NOMO-1 treated with dmso at 0.1 percent for 144 hours (cell line): ENCODE measurements around the gene PNMA6E.

Experiments
- DNase-seq: peaks from one replicate; lab custom pipeline; 2025; ENCODE audit not compliant: unreplicated experiment; lab: John Stamatoyannopoulos, UW

Gene PNMA6E

DNA sequence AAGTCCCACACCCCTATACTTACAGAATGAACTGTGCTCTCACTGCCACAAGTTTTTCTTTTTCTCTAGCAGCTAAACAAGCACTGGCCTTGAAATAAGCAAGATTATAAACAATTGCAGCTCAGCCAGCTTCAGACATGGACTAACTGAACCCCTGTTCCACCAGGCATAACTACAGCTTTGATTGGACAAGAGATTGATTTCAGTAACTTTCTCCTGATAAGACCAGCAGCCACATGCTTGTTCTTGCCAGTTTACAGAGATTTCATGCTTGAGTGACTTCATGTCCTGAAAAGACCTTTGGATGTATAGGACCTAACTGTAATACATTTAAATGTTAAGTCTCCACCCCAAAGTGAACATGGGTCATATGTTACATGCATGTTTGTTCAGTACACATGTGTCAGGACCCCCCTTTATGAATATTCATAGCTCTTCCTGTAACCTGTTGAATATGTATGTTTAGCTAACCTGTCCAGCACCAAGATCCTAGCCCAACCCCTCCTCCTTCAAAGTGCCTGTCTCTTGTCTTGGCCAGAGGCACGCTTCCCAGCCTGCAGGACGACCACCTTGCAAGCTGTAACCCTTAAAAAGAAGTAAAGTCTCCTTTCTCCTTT lies 39.3 kb downstream of the PNMA6E start:
- DNase-seq: no peak

DNA sequence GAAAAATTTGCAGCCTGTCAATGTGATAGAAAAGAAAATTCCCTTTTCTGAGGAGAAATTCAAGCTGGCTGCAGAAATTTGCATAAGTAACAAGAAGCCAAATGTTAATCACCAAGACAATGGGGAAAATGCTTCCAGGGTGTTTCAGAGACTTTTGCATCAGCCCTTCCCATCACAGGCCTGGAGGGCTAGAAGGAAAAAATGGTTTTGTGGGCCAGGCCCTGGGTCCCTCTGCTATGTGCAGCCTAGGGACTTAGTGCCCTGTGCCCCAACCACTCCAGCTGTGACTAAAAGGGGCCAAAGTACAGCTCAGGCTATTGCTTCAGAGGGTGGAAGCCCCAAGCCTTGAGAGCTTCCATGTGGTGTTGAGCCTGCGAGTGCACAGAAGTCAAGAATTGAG lies 43.3 kb downstream of the PNMA6E start:
- DNase-seq: no peak

DNA sequence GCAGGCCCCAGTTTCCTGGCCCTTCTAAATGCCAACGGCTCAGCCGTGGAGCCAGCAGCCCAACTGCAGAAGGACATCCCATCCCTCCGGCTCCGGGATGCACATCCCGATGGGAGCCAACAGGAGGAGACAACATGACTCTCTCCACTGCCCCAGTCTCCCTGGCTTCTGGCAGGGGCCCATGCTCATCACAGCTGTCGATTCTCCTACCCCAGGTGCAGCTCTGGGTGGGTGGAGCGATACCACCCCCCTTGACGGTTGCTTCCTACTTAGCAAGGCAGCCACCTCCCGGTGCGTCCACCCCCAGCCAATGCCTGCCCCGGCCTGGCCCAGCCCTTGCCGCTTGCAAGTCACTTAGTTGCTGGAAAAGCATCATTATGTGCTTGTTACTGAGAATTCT lies 47.7 kb downstream of the PNMA6E start:
- DNase-seq: no peak

DNA sequence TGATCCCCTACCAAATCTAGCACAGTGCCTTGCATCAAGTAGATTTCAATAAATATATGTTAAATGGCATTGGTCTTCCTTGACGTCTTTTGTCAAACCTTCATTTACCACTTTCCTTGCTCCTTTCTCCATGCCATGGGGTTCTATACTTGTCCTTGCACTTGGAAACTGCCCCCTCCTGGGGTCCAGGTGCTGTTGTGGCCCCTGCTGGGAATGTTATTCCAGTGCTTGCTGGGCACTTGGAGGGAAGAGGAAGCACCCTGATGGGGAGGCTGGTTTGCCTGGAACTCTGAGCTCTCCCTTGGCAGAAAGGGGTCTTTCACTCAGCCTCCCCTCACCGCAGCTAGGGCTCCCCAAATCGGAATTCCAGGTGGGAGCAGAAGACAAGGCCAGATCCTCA lies 48.3 kb downstream of the PNMA6E start:
- DNase-seq: no peak

DNA sequence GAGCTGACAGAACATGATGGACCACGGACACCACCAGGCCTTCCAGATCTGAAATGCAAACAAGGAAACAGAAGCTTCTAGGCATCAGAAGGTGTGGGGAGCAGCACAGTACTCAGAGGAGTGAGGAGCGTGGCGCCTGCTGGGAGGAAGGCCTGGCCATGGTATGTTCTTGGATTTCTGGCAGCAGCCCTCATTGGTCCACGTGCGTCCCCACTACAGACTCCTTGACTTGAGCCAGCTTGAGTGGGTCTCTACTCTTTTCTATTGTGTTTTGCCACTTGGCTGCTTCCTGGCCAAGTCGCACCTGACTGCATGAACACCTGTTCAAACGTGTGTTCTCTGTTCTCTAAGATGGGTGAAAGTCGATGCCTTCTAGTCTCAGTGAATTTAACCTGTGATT lies 49.2 kb downstream of the PNMA6E start:
- no peak for DNase-seq

DNA sequence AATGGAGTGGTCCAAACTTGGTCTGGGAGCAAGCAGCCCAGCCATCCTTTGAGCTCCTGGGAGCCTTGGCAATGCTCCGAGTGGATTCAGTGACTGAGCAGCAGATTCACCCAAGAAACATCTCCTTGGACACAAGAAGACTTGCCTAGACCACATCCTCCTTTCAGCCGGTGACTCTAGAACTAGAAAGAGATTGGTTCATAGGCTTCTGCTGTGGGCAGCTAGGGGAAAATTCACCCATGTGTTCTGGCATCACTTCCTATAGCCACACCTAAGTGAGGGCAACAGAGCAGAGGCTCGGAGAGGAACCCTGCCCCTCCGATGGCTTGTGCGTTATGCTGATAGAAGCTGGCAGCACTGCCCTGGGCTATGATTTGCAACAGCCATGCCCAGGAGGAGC lies 51.2 kb downstream of the PNMA6E start:
- no peak for DNase-seq

DNA sequence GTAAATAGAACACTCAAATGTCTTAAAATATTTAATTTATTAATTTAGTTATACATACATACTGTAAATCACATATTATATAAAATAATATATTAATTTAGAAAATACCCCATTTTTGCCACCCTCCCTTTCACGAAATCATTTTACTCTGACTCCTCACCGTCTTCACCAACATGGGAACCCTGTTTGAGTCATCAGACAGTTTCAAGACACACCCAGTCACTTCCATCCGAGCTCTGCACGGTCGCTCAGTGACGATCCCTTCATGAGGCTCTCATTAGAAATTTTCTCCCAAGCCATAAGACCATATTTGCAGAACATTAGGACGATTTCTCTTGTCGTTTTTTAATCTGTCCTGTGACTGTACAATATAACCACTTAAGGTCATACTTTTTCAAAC lies 52.7 kb downstream of the PNMA6E start:
- DNase-seq: no peak

DNA sequence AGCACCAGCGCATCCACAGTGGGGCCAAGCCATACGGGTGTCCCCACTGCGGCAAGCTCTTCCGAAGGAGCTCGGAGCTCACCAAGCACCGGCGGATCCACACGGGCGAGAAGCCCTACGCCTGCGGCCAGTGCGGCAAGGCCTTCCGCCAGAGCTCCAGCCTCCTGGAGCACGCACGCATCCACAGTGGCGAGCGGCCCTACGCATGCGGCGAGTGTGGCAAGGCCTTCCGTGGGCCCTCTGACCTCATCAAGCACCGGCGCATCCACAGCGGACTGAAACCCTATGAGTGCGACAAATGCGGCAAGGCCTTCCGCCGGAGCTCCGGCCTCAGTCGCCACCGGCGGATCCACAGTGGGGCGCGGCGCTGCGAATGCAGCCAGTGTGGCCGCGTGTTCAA lies 53.6 kb downstream of the PNMA6E start:
- DNase-seq: no peak
